K562 (cell line): ENCODE results near the gene AGMO. TPM values are rescaled to one million over a fixed set of nuclear protein-coding genes. Genes with fewer than 3 reads are reported as not detected.

Experiments used
- ATAC-seq: fragments of 200-7000 bp; cut with Tn5 transposase; 3 replicates; pipeline ENCODE4 v1.9.1; 2020; ENCODE audit warnings: moderate library complexity
- BruUV-seq: library from RNA; stranded (reverse); fragments of 400-500 nt; replicated peaks from 2 replicates; lab custom pipeline; 2021; lab: Mats Ljungman, UMichigan
- CTCF ChIA-PET: fragments of 300-600 bp; formaldehyde crosslinking; extraction: SDS; loops from one replicate; lab custom pipeline; 2021; ENCODE audit warnings: low intra/inter-chr PET ratio; lab: Yijun Ruan, JAX
- POLR2A ChIA-PET: fragments of 300-600, 350-650 bp; sonication (Branson Sonifier 250); formaldehyde crosslinking; extraction: SDS; loops from one replicate; lab custom pipeline; 2021; ENCODE audit warnings: antibody characterized with exemption, inconsistent platforms; lab: Yijun Ruan, JAX
- DNase-seq, 4 experiments: peaks; one replicate each; pipeline versions ENCODE4 v3.0.0 to v3.0.0-alpha.2; 2011 to 2018; ENCODE audit warnings: low spot score in 3 of 4, mixed read lengths in 3 of 4; ENCODE audit errors: extremely low read depth in 1 of 4
- FAIRE-seq: peaks from 2 replicates; lab custom pipeline; 2011; peaks lifted over from hg19 to GRCh38; lab: Jason Lieb, UNC
- H2AFZ ChIP-seq: 2 replicates; pipeline ENCODE4 v1.6.0; 2011; ENCODE audit warnings: low read depth, low read length, control low read depth, inconsistent platforms
- H3K27ac ChIP-seq: fragments of 200-600 bp; 3 replicates; pipeline ENCODE4 v1.8.0; 2011; ENCODE audit warnings: low read depth, mild to moderate bottlenecking, control low read depth, inconsistent platforms, low read length, moderate library complexity, mixed read lengths; ENCODE audit errors: extremely low read depth
- H3K27me3 ChIP-seq, 2 experiments: fragments of 300-600 bp in 1 of 2; 2 replicates in 1 of 2; 3 replicates in 1 of 2; pipeline versions ENCODE4 v1.6.0 to v1.8.0; 2011; ENCODE audit warnings: inconsistent platforms in 2 of 2, low read length in 2 of 2, mild to moderate bottlenecking in 1 of 2, mixed read lengths in 1 of 2, moderate library complexity in 1 of 2; ENCODE audit not compliant: control insufficient read depth in 2 of 2, insufficient read depth in 2 of 2
- H3K36me3 ChIP-seq: fragments of 300-600 bp; 3 replicates; pipeline ENCODE4 v1.8.0; 2011; ENCODE audit warnings: mild to moderate bottlenecking, low read length, inconsistent platforms; ENCODE audit not compliant: control insufficient read depth, insufficient read depth
- H3K4me1 ChIP-seq, 2 experiments: fragments of 200-600 bp in 1 of 2; replicated peaks in 1 of 2; 2 replicates in 1 of 2; 3 replicates in 1 of 2; pipeline versions ENCODE4 v1.5.1 to v1.8.0; 2011; ENCODE audit warnings: inconsistent platforms in 2 of 2, low read length in 2 of 2, mild to moderate bottlenecking in 1 of 2, mixed read lengths in 1 of 2, moderate library complexity in 1 of 2; ENCODE audit not compliant: control insufficient read depth in 2 of 2, insufficient read depth in 2 of 2
- H3K4me2 ChIP-seq: 2 replicates; pipeline ENCODE4 v1.6.1; 2011; ENCODE audit warnings: low read length, control low read depth, inconsistent platforms, mixed read lengths; ENCODE audit not compliant: insufficient read depth
- H3K4me3 ChIP-seq: fragments of 200-600 bp; sonication (generic), shearing (Covaris generic); 2 replicates; pipeline ENCODE4 v1.5.1; 2016; ENCODE audit warnings: control low read depth, inconsistent platforms
- H3K79me2 ChIP-seq: fragments of 200-600 bp; 3 replicates; pipeline ENCODE4 v1.8.0; 2011; ENCODE audit warnings: low read length, inconsistent platforms; ENCODE audit not compliant: control insufficient read depth, insufficient read depth
- H3K9ac ChIP-seq, 2 experiments: 2 replicates each; pipeline versions ENCODE4 v1.6.0 to v1.6.1; 2011; ENCODE audit warnings: low read depth in 2 of 2, low read length in 2 of 2, control low read depth in 1 of 2, inconsistent platforms in 1 of 2, mild to moderate bottlenecking in 1 of 2, mixed read lengths in 1 of 2; ENCODE audit not compliant: insufficient read depth in 1 of 2
- H3K9me1 ChIP-seq: one replicate; pipeline ENCODE4 v1.6.0; 2011; ENCODE audit warnings: inconsistent platforms, mild to moderate bottlenecking, low read length, moderate library complexity; ENCODE audit not compliant: control insufficient read depth, insufficient read depth
- H3K9me3 ChIP-seq: replicated peaks from 2 replicates; pipeline ENCODE4 v1.5.1; 2011; ENCODE audit warnings: low read depth, low read length, inconsistent platforms; ENCODE audit not compliant: control insufficient read depth, insufficient read depth
- H4K20me1 ChIP-seq: replicated peaks from 2 replicates; pipeline ENCODE4 v1.6.1; 2011; ENCODE audit warnings: low read length, inconsistent platforms, mixed read lengths; ENCODE audit not compliant: control insufficient read depth, insufficient read depth
- ARID2 ChIP-seq: fragments of 450-650 bp; IDR thresholded peaks from 2 replicates; pipeline ENCODE4 v1.6.1; 2017; ENCODE audit warnings: antibody characterized with exemption, mild to moderate bottlenecking
- ATF4 ChIP-seq: fragments of 450-650 bp; formaldehyde crosslinking; IDR thresholded peaks from 2 replicates; pipeline ENCODE4 v1.4.0; 2022; ENCODE audit warnings: mild to moderate bottlenecking, moderate library complexity
- BMI1 ChIP-seq: fragments of 150-350 bp; IDR thresholded peaks from 2 replicates; pipeline ENCODE4 v1.6.1; 2014; ENCODE audit warnings: low read length
- CHD4 ChIP-seq: fragments of 200-600 bp; sonication (generic); IDR thresholded peaks from 3 replicates; pipeline ENCODE4 v1.6.1; 2012; ENCODE audit warnings: low read depth, mild to moderate bottlenecking, mixed read lengths, low read length, inconsistent platforms; ENCODE audit not compliant: insufficient read depth, insufficient replicate concordance, poor library complexity, severe bottlenecking
- CREB3 ChIP-seq: fragments of 450-650 bp; conservative IDR thresholded peaks from 2 replicates; pipeline ENCODE4 v1.6.1; 2016; ENCODE audit warnings: missing genetic modification characterization, low read depth, mild to moderate bottlenecking, missing compliant biosample characterization, moderate library complexity
- E2F3 ChIP-seq: fragments of 250-450 bp; sonication (Bioruptor Pico); IDR thresholded peaks from 2 replicates; pipeline ENCODE4 v1.4.0; 2020; ENCODE audit warnings: mild to moderate bottlenecking
- HDAC2 ChIP-seq: fragments of 450-650 bp; IDR thresholded peaks from 2 replicates; pipeline ENCODE4 v1.6.1; 2016; ENCODE audit warnings: mild to moderate bottlenecking
- MTF1 ChIP-seq: fragments of 250-450 bp; sonication (Bioruptor Pico); IDR thresholded peaks from 2 replicates; pipeline ENCODE4 v1.9.0; 2021; ENCODE audit warnings: moderate library complexity, mild to moderate bottlenecking, inconsistent platforms, borderline replicate concordance
- PTBP1 ChIP-seq: fragments of 200-400 bp; formaldehyde crosslinking; IDR thresholded peaks from 2 replicates; pipeline ENCODE4 v1.6.1; 2017; ENCODE audit warnings: low read depth, low read length
- TEAD4 ChIP-seq, 2 experiments: sonication (generic) in 1 of 2; formaldehyde crosslinking in 1 of 2; IDR thresholded peaks; 2 replicates each; pipeline versions ENCODE4 v1.6.1 to v1.8.0; 2012 to 2022; ENCODE audit warnings: borderline replicate concordance in 1 of 2, inconsistent platforms in 1 of 2, low read length in 1 of 2, mild to moderate bottlenecking in 1 of 2, missing genetic modification reagents in 1 of 2
- U2AF2 ChIP-seq: fragments of 200-400 bp; formaldehyde crosslinking; optimal IDR thresholded peaks from 2 replicates; pipeline ENCODE3; 2017; ENCODE audit warnings: low read depth, mild to moderate bottlenecking, low read length
- ZBTB33 ChIP-seq: sonication (generic); formaldehyde crosslinking; IDR thresholded peaks from 2 replicates; pipeline ENCODE4 v1.8.1; 2023; ENCODE audit warnings: mild to moderate bottlenecking, missing genetic modification reagents
- ZFP30 ChIP-seq: fragments of 250-450 bp; sonication (Bioruptor Pico); IDR thresholded peaks from 2 replicates; pipeline ENCODE4 v1.8.0; 2022; ENCODE audit warnings: moderate library complexity, mild to moderate bottlenecking, inconsistent platforms, borderline replicate concordance
- ZNF695 ChIP-seq: fragments of 450-650 bp; formaldehyde crosslinking; IDR thresholded peaks from 2 replicates; pipeline ENCODE4 v1.4.0; 2020; ENCODE audit warnings: mild to moderate bottlenecking, moderate library complexity
- WGBS: fragments of 100-300 bp; shearing (Covaris generic); methylation state at CpG from one replicate; pipeline ENCODE4 v1.1.6; 2016; ENCODE audit warnings: low coverage, mixed read lengths; ENCODE audit not compliant: insufficient coverage; ENCODE audit errors: missing lambda C conversion rate; 5-methylcytosine and 5-hydroxymethylcytosine counted together
- in situ Hi-C: fragments of 300-500 bp; cut with MboI; formaldehyde crosslinking; loops from 4 replicates; pipeline ENCODE4 v1.15.0; 2018; ENCODE audit warnings: inconsistent platforms, mixed read lengths
- intact Hi-C: fragments of 100-400 bp; cut with micrococcal nuclease; formaldehyde crosslinking; loops from 2 replicates; pipeline ENCODE4 v1.14.2; 2022
- polyA plus RNA-seq, 8 experiments: library from polyadenylated mRNA; depleted of rRNA in 4 of 8; stranded (reverse) in 5 of 8; unstranded in 3 of 8; fragments of >200 nt; fragmentation: Nextera tagmentation in 2 of 8; fragmentation: Illumina TruSeq in 1 of 8; extraction: Ambion mirVana in 2 of 8; extraction: Trizol in 1 of 8; gene quantifications; 2 replicates each; pipeline versions ENCODE4 v1.2.1 to v1.2.3, GENCODE V29; 2011 to 2014; ENCODE audit warnings: inconsistent platforms in 1 of 8, missing spikeins in 1 of 8
- total RNA-seq, 7 experiments: library from RNA; depleted of rRNA in 6 of 7; stranded (reverse); fragments of >200 nt in 6 of 7; fragmentation: Illumina TruSeq in 2 of 7; extraction: Trizol in 2 of 7; gene quantifications; 2 replicates each; pipeline versions ENCODE4 v1.2.1 to v1.2.3, GENCODE V29; 2011 to 2021; ENCODE audit warnings: low replicate concordance in 1 of 7
- TF ChIP-seq, protein P1 (sequence below): sonication (generic); formaldehyde crosslinking; IDR thresholded peaks from 2 replicates; pipeline ENCODE4 v1.8.0; 2022; ENCODE audit warnings: mild to moderate bottlenecking, missing genetic modification reagents

Gene AGMO
- total and polyA plus RNA-seq, 9 of the 15 experiments (the other 6 are each of a cell fraction or from before 2014, with no cell fraction given): 0.30 to 1.4 (median 0.69) TPM; not detected in 1

DNA sequence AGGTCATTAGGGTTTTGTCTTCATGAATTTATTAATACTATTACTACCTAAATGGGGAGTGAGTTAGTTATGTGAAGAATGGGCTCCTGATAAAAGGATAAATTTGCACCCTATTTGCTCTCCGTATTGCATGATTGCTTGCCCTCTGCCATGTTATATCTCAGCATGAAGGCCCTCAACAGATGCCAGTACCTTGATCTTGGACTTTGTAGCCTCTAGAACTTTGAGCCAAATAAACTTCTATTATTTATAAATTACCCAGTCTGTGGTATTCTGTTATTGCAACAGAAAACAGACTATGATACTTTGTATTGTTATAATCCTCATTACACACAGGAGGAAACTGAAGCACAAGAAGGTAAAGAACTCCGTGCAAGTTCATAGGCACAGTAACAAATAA lies 150.8 kb downstream of the AGMO start:
- Histone ChIP-seq H3K36me3 (no peaks in the 10 kb centered on the region), H3K4me3 (no peak overlapping the region), H3K27me3 (no peaks in the 10 kb centered on the region), H3K9ac (no peak overlapping the region), H3K4me1 (no peaks in the 10 kb centered on the region), H3K79me2 (no peaks in the 10 kb centered on the region), H3K27ac (no peak overlapping the region), H3K9me1 (no peaks in the 10 kb centered on the region), H4K20me1 (no peaks in the 10 kb centered on the region), H3K9me3 (no peaks in the 10 kb centered on the region), H3K4me2 (no peak overlapping the region), H2AFZ (no peak overlapping the region)
- in situ Hi-C loops (no loop called here), intact Hi-C loops (no loop called here)
- BruUV-seq: no TSS peak
- 0% methylated on average over 2 of the region's 2 CpGs for WGBS
- TF ChIP-seq CREB3: no peak
- no peak for TF ChIP-seq BMI1
- no peak for TF ChIP-seq ZNF695
- TF ChIP-seq ARID2: no peak
- TF ChIP-seq, protein P1, sequence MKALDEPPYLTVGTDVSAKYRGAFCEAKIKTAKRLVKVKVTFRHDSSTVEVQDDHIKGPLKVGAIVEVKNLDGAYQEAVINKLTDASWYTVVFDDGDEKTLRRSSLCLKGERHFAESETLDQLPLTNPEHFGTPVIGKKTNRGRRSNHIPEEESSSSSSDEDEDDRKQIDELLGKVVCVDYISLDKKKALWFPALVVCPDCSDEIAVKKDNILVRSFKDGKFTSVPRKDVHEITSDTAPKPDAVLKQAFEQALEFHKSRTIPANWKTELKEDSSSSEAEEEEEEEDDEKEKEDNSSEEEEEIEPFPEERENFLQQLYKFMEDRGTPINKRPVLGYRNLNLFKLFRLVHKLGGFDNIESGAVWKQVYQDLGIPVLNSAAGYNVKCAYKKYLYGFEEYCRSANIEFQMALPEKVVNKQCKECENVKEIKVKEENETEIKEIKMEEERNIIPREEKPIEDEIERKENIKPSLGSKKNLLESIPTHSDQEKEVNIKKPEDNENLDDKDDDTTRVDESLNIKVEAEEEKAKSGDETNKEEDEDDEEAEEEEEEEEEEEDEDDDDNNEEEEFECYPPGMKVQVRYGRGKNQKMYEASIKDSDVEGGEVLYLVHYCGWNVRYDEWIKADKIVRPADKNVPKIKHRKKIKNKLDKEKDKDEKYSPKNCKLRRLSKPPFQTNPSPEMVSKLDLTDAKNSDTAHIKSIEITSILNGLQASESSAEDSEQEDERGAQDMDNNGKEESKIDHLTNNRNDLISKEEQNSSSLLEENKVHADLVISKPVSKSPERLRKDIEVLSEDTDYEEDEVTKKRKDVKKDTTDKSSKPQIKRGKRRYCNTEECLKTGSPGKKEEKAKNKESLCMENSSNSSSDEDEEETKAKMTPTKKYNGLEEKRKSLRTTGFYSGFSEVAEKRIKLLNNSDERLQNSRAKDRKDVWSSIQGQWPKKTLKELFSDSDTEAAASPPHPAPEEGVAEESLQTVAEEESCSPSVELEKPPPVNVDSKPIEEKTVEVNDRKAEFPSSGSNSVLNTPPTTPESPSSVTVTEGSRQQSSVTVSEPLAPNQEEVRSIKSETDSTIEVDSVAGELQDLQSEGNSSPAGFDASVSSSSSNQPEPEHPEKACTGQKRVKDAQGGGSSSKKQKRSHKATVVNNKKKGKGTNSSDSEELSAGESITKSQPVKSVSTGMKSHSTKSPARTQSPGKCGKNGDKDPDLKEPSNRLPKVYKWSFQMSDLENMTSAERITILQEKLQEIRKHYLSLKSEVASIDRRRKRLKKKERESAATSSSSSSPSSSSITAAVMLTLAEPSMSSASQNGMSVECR (CRISPR knock-in tag): no peak
- TF ChIP-seq HDAC2: no peak
- TF ChIP-seq CHD4: no peak
- TF ChIP-seq MTF1 (CRISPR knock-in tag): no peak
- no peak for TF ChIP-seq TEAD4 (IDR thresholded peaks at IDR 0.05; ENCODE audit: low read length)
- TF ChIP-seq TEAD4 (CRISPR knock-in tag; IDR thresholded peaks at IDR 0.05; ENCODE audit: borderline replicate concordance): no peak
- no peak for TF ChIP-seq U2AF2
- TF ChIP-seq ZBTB33: no peak
- no peak for TF ChIP-seq ATF4
- no peak for TF ChIP-seq PTBP1
- TF ChIP-seq E2F3: no peak
- TF ChIP-seq ZFP30 (CRISPR knock-in tag): no peak
- no peak for DNase-seq
- no peak for FAIRE-seq
- ChIA-PET CTCF (no interaction called here), POLR2A (no interaction called here)
- no peak for ATAC-seq
